IMR-90 (cell line): Measurements from ENCODE around the gene IRF2BP2. TPM values are rescaled to one million over a fixed set of nuclear protein-coding genes. Genes with fewer than 3 reads are reported as not detected.

Experiments used
- ATAC-seq: fragments of 200-7000 bp; cut with Tn5 transposase; 2 replicates; pipeline ENCODE4 v1.9.1; 2020; ENCODE audit warnings: low read depth, mild to moderate bottlenecking, moderate library complexity
- BruUV-seq: library from RNA; stranded (reverse); fragments of 400-500 nt; replicated peaks from 2 replicates; lab custom pipeline; 2021; lab: Mats Ljungman, UMichigan
- CTCF ChIA-PET: fragments of 300-600 bp; formaldehyde crosslinking; extraction: SDS; loops from one replicate; lab custom pipeline; 2021; ENCODE audit warnings: antibody characterized with exemption; lab: Yijun Ruan, JAX
- POLR2A ChIA-PET: fragments of 300-600 bp; sonication (Branson Sonifier 250); formaldehyde crosslinking; loops from one replicate; lab custom pipeline; 2022; ENCODE audit warnings: antibody characterized with exemption; ENCODE audit not compliant: unreplicated experiment; lab: Charles Lee
- DNase-seq: peaks from one replicate; pipeline ENCODE4 v3.0.0; 2013
- H2AFZ ChIP-seq: replicated peaks from 2 replicates; pipeline ENCODE3; 2013; ENCODE audit warnings: low read length, mild to moderate bottlenecking; ENCODE audit not compliant: poor library complexity
- H2AK5ac ChIP-seq: 2 replicates; pipeline ENCODE4 v1.6.1; 2013; ENCODE audit warnings: low read depth, low read length, inconsistent platforms
- H2AK9ac ChIP-seq: replicated peaks from 2 replicates; pipeline ENCODE3; 2013; ENCODE audit warnings: mild to moderate bottlenecking, low read depth, low read length, moderate library complexity; ENCODE audit not compliant: poor library complexity
- H2BK120ac ChIP-seq: 2 replicates; pipeline ENCODE4 v1.6.1; 2013; ENCODE audit warnings: low read depth, low read length, inconsistent platforms
- H2BK15ac ChIP-seq: 3 replicates; pipeline ENCODE4 v1.6.1; 2013; ENCODE audit warnings: low read depth, low read length, inconsistent platforms
- H2BK20ac ChIP-seq: 2 replicates; pipeline ENCODE4 v1.6.1; 2013; ENCODE audit warnings: low read depth, mild to moderate bottlenecking, inconsistent platforms, low read length, moderate library complexity
- H2BK5ac ChIP-seq: 2 replicates; pipeline ENCODE4 v1.6.1; 2013; ENCODE audit warnings: mild to moderate bottlenecking, low read depth, low read length, inconsistent platforms; ENCODE audit not compliant: poor library complexity, severe bottlenecking
- H3K14ac ChIP-seq: replicated peaks from 2 replicates; pipeline ENCODE4 v1.6.1; 2013; ENCODE audit warnings: low read depth, low read length, inconsistent platforms
- H3K18ac ChIP-seq: 2 replicates; pipeline ENCODE4 v1.6.1; 2013; ENCODE audit warnings: low read depth, low read length, control low read depth
- H3K23ac ChIP-seq: 2 replicates; pipeline ENCODE4 v1.6.1; 2013; ENCODE audit warnings: low read depth, low read length, inconsistent platforms
- H3K27ac ChIP-seq: 2 replicates; pipeline ENCODE4 v1.5.1; 2013; ENCODE audit warnings: mild to moderate bottlenecking, control low read depth, low read length; ENCODE audit not compliant: insufficient read depth
- H3K27me3 ChIP-seq: 2 replicates; pipeline ENCODE4 v1.6.1; 2013; ENCODE audit warnings: low read length; ENCODE audit not compliant: control insufficient read depth, insufficient read depth
- H3K36me3 ChIP-seq: 2 replicates; pipeline ENCODE4 v1.6.1; 2013; ENCODE audit warnings: low read length, mixed read lengths; ENCODE audit not compliant: control insufficient read depth, insufficient read depth
- H3K4ac ChIP-seq: 2 replicates; pipeline ENCODE4 v1.6.1; 2013; ENCODE audit warnings: low read depth, low read length, inconsistent platforms
- H3K4me1 ChIP-seq: 2 replicates; pipeline ENCODE4 v1.6.1; 2013; ENCODE audit warnings: low read length, mixed read lengths; ENCODE audit not compliant: control insufficient read depth, insufficient read depth
- H3K4me2 ChIP-seq: 2 replicates; pipeline ENCODE4 v1.6.1; 2013; ENCODE audit warnings: low read depth, mild to moderate bottlenecking, control low read depth, low read length, moderate library complexity
- H3K4me3 ChIP-seq: 2 replicates; pipeline ENCODE4 v1.5.1; 2013; ENCODE audit warnings: low read depth, mild to moderate bottlenecking, control low read depth, low read length, moderate library complexity; ENCODE audit not compliant: insufficient read depth
- H3K56ac ChIP-seq: 2 replicates; pipeline ENCODE4 v1.6.1; 2013; ENCODE audit warnings: low read length, inconsistent platforms; ENCODE audit not compliant: insufficient read depth; ENCODE audit errors: extremely low read depth
- H3K79me1 ChIP-seq, 2 experiments: 2 replicates each; pipeline ENCODE4 v1.6.1; 2013; ENCODE audit warnings: low read length in 2 of 2, inconsistent platforms in 1 of 2, low read depth in 1 of 2
- H3K9ac ChIP-seq: 2 replicates; pipeline ENCODE4 v1.6.1; 2013; ENCODE audit warnings: low read depth, low read length, control low read depth
- H3K9me1 ChIP-seq: 2 replicates; pipeline ENCODE4 v1.6.1; 2013; ENCODE audit warnings: low read length, inconsistent platforms; ENCODE audit not compliant: insufficient read depth
- H3K9me3 ChIP-seq: 2 replicates; pipeline ENCODE4 v1.6.1; 2013; ENCODE audit warnings: low read length; ENCODE audit not compliant: control insufficient read depth, insufficient read depth
- H4K20me1 ChIP-seq: 2 replicates; pipeline ENCODE4 v1.6.1; 2013; ENCODE audit warnings: low read length, inconsistent platforms; ENCODE audit not compliant: insufficient read depth
- H4K5ac ChIP-seq: 2 replicates; pipeline ENCODE4 v1.6.1; 2013; ENCODE audit warnings: mild to moderate bottlenecking, low read depth, low read length, control low read depth
- H4K8ac ChIP-seq, 2 experiments: 2 replicates each; pipeline ENCODE4 v1.6.1; 2013; ENCODE audit warnings: low read depth in 2 of 2, low read length in 2 of 2, control low read depth in 1 of 2, inconsistent platforms in 1 of 2
- H4K91ac ChIP-seq: 2 replicates; pipeline ENCODE4 v1.6.1; 2013; ENCODE audit warnings: low read depth, low read length, inconsistent platforms; ENCODE audit not compliant: insufficient read depth
- CEBPB ChIP-seq: IDR thresholded peaks from 2 replicates; pipeline ENCODE4 v1.6.1; 2012; ENCODE audit warnings: low read depth, low read length, improper control_type of control experiment
- CHD1 ChIP-seq: IDR thresholded peaks from 2 replicates; pipeline ENCODE4 v1.6.1; 2012; ENCODE audit warnings: low read depth, low read length, improper control_type of control experiment
- MXI1 ChIP-seq: IDR thresholded peaks from 2 replicates; pipeline ENCODE4 v1.6.1; 2012; ENCODE audit warnings: low read depth, mild to moderate bottlenecking, low read length, moderate library complexity, borderline replicate concordance
- NFE2L2 ChIP-seq: fragments of 150-350 bp; IDR thresholded peaks from 2 replicates; pipeline ENCODE4 v1.6.1; 2016; ENCODE audit warnings: low read depth, mild to moderate bottlenecking, low read length
- POLR2A ChIP-seq: IDR thresholded peaks from 2 replicates; pipeline ENCODE4 v1.6.1; 2012; ENCODE audit warnings: mild to moderate bottlenecking, low read depth, low read length
- RFX5 ChIP-seq: IDR thresholded peaks from 2 replicates; pipeline ENCODE4 v1.8.0; 2012; ENCODE audit warnings: low read depth, mild to moderate bottlenecking, low read length, moderate library complexity
- SMC3 ChIP-seq: fragments of 150-350 bp; IDR thresholded peaks from 2 replicates; pipeline ENCODE4 v1.6.1; 2016; ENCODE audit warnings: low read depth, mild to moderate bottlenecking, antibody characterized with exemption, low read length, moderate library complexity
- USF2 ChIP-seq: fragments of 150-350 bp; IDR thresholded peaks from 2 replicates; pipeline ENCODE4 v1.6.1; 2017; ENCODE audit warnings: mild to moderate bottlenecking, antibody characterized with exemption, low read length, low read depth
- WGBS, 2 experiments: methylation state at CpG; one replicate each; pipeline versions ENCODE4 v1.1.5 to v1.1.7; 2013; ENCODE audit warnings: missing lambda C conversion rate in 2 of 2; ENCODE audit not compliant: insufficient read length in 1 of 2; ENCODE audit errors: extremely low coverage in 2 of 2; 5-methylcytosine and 5-hydroxymethylcytosine counted together
- dilution Hi-C: fragments of 300-500 bp; cut with HindIII; formaldehyde crosslinking; loops from one replicate; pipeline ENCODE4 v1.14.3; 2018; ENCODE audit warnings: low sequenced_read_pairs; ENCODE audit not compliant: unreplicated experiment
- in situ Hi-C: fragments of 300-500 bp; cut with MboI; formaldehyde crosslinking; loops from 3 replicates; pipeline ENCODE4 v1.14.3; 2019; ENCODE audit warnings: low sequenced_read_pairs, inconsistent platforms, mixed read lengths
- intact Hi-C: fragments of 100-400 bp; cut with micrococcal nuclease; formaldehyde crosslinking; loops from 2 replicates; pipeline ENCODE4 v1.10.0; 2022
- polyA plus RNA-seq, 3 experiments: library from polyadenylated mRNA; depleted of rRNA; stranded (reverse); fragments of >200 nt; gene quantifications; 2 replicates each; pipeline ENCODE4 v1.2.3, GENCODE V29; 2012; ENCODE audit warnings: low replicate concordance in 1 of 3
- total RNA-seq: library from RNA; depleted of rRNA; stranded (reverse); fragments of >200 nt; gene quantifications from 2 replicates; pipeline ENCODE4 v1.2.3, GENCODE V29; 2012

IRF2BP2 gene
- total and polyA plus RNA-seq, 2 of the 4 experiments (the other 2 are of a cell fraction) = 47.0 to 66.6 TPM

DNA sequence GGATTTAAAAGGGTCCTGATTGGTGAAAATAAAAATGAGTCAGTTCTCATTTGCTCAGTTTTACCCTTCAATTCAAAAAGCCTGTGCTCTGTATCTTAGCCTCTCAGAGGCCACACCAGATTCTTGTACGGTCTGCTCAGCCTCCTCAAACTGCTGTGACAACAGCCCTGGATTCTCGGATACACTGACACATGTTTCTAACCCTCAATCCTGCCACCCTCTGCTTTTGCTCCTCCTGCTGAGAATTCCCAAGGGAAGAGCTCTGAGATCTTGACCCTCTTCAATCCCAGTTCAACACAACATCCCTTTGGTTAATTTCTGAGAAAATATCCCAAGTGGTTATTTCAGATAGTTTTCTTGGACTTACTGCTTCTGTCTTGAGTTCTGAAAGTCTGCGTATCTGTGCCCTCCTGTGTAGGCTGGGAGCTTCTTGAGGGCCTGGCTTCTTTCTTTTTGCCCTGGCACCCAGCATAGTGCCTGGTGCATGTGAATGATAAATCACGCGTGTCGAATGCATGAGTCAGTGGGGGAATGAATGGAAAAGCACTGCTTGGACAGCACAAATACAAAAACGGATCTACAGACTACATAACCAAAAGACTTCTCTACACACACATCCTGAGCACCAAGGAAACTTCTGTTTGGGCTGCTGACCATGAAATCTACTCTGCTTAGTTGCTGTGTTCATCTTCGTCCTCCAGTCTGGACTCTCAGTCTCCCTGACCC, 24.5 kb downstream of the IRF2BP2 start:
- Histone ChIP-seq H3K4me3 (no peak overlapping the region), H3K56ac (no peak overlapping the region), H3K18ac (no peak overlapping the region), H2BK15ac (0 out of 3 replicates have a peak overlapping the region, but pooled peaks have one; percentile 21), H2AK5ac (peak overlapping the region; percentile 11; the same call in 1 of the 2 replicates), H4K8ac (no peak overlapping the region; a peak in 1 of 4 replicates), H3K9me1 (peaks cover 4% of the 10 kb centered on the region), H3K9me3 (no peaks in the 10 kb centered on the region), H3K4ac (0 out of 2 replicates have a peak overlapping the region, but pooled peaks have one; percentile 44), H3K36me3 (no peaks in the 10 kb centered on the region), H2BK5ac (no peak overlapping the region), H4K5ac (no peak overlapping the region), H4K91ac (no peak overlapping the region; the same call in 1 of the 2 replicates), H3K4me1 (peaks cover 1% of the 10 kb centered on the region), H3K23ac (no peak overlapping the region), H2AK9ac (no peak overlapping the region), H2AFZ (peak overlapping the region; percentile 64), H2BK20ac (no peak overlapping the region), H3K79me1 (no peaks in the 10 kb centered on the region), H4K20me1 (no peaks in the 10 kb centered on the region), H3K9ac (no peak overlapping the region), H2BK120ac (peak overlapping the region; percentile 55; the same call in 1 of the 2 replicates), H3K27ac (no peak overlapping the region), H3K14ac (peak overlapping the region; percentile 37), H3K4me2 (no peak overlapping the region), H3K27me3 (no peaks in the 10 kb centered on the region)
- dilution Hi-C loops (no loop called here), in situ Hi-C loops (loop anchor here (25.0 kb wide), 1 partner anchor 473 kb away; no protein-coding TSS in a partner anchor), intact Hi-C loops (no loop called here)
- peak; percentile 55 for DNase-seq
- BruUV-seq = no TSS peak
- ChIA-PET POLR2A (no interaction called here), CTCF (no interaction called here)
- ATAC-seq = no peak
- TF ChIP-seq SMC3 (no peak), USF2 (no peak), MXI1 (no peak), CEBPB (no peak), RFX5 (no peak), NFE2L2 (no peak), CHD1 (no peak), POLR2A (no peak)
- 50% methylated on average over 2 of the region's 8 CpGs; no CpG with 5 or more reads in 1 of the 2 experiments for WGBS, 2 experiments
